Spleen (tissue), 7 donors: ENCODE data around the gene ACACA.
A peak's percentile ranks its signal among the peaks of the same experiment; 100 is the strongest.

Experiments used
- CTCF ChIP-seq, 11 experiments: fragments of 200-600 bp in 7 of 11; fragments of 450-650 bp in 4 of 11; sonication (generic) in 4 of 11; IDR thresholded peaks in 8 of 11; conservative IDR thresholded peaks in 3 of 11; 1 replicate in 7 of 11; 2 replicates in 4 of 11; pipeline versions ENCODE4 v1.4.0 to v1.8.0; 2016 to 2021; ENCODE audit warnings: antibody characterized with exemption in 11 of 11, inconsistent platforms in 4 of 11, mild to moderate bottlenecking in 1 of 11
- POLR2A ChIP-seq, 3 donors: fragments of 450-650 bp; IDR thresholded peaks; one replicate each; pipeline ENCODE4 v1.5.1; 2017; ENCODE audit warnings: antibody characterized with exemption in 3 of 3, mild to moderate bottlenecking in 1 of 3
- POLR2AphosphoS5 ChIP-seq, 3 donors: sonication (generic); formaldehyde crosslinking; IDR thresholded peaks; one replicate each; pipeline ENCODE4 v1.5.1; 2017; ENCODE audit warnings: antibody characterized with exemption in 3 of 3
- donor health status: DM: no; HTN: no; CAD: no; lungs with moderate emphysema.
- donor health status: DM: no; HTN: no; CAD: no.
- donor health status: DM: no; HTN: no; CAD: no.

- peak; percentile 18 to 71 (median 56) for TF ChIP-seq CTCF (IDR thresholded peaks at IDR 0.05 in 8 of 11, conservative IDR thresholded peaks at IDR 0.05 in 3 of 11)
- TF ChIP-seq POLR2AphosphoS5 (IDR thresholded peaks at IDR 0.05), result no peak
- no peak for TF ChIP-seq POLR2A (IDR thresholded peaks at IDR 0.05)
Observed at GRCh38 chr17:37239690-37240334, 166.8 kb downstream of the ACACA start.
